NCI-H446 treated with DMSO at 0.1 percent for 48 hours (cell line): Measurements from ENCODE around the gene DOLK.

Experiments
- DNase-seq: peaks from one replicate; lab custom pipeline; 2025; lab: John Stamatoyannopoulos, UW

Gene DOLK

GRCh38 chr9:128906741-128907140 is 40.7 kb downstream of the DOLK start:
- no peak for DNase-seq

DNA sequence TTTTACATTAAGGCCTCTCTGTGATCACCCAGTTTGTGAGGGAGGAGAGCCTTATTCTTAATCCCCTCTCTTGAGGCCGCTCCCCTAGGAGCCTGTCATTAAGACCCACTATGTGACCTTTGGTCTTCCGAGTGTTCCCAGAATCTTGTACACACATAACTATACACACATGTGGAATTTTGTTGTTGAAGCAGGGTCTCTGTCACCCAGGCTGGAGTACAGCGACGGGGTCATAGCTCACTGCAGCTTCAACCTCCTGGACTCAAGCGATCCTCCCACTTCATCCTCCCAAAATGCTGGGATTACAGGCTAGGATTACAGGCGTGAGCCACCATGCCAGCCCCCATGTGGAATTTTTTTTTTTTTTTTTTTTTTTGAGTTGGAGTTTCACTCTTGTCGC is 41.4 kb downstream of the DOLK start:
- DNase-seq = no peak

GRCh38 chr9:128903871-128904620 is 43.4 kb downstream of the DOLK start:
- no peak for DNase-seq

DNA sequence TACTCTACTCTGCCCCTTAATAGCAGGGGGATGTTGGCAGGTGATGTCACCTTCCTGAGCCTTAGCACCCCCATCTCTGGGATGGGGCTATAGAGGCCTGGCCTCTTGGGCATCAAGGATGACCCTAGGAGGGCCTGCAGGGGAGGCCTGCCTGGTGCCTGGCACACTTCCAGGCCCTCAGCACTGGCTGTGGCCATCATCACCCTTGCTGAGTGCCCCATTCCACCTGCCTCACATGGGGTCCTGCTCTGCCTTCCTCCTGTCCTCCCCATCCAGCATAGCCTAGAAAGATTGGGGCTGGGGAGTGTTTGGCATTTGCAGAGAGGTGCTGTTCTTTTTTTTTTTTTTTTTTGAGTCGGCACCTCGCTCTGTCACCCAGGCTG is 44.3 kb downstream of the DOLK start:
- DNase-seq = no peak

DNA sequence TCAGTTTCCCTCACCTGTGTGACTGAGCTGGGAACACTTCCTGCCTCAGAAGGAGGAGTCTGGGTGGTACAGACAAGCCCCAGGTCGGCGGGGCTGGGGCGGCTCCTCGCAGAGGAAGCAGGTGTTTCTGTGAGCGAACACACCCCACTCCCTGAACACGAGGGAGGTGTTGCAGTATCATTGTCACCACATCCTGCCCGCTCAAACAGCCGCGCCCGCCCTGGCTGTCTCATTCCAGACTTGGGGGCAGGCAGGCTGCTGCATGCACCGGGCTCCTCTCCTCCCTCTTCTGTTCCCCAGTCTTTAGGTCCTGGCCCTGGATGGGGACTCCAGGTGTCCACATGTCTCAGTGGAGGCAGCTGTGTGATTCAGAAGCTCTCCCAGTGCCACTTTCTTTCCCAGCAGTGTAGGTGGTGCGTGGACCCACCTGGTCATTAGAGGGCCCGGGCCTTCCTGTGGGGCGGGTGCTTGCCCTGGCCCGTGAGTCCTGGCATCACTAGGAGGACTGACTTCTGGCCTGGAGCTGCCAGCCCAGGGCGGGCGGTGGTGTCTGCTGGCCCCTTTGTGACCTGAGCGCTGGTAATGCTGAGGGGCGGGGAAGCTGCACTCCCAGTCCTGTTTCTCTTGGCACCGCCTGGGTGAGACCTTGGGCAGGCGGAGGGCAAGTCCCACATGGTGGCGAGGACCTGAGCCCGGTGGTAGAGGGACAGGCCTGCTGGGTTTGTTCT is 44.9 kb downstream of the DOLK start:
- DNase-seq = no peak

GRCh38 chr9:128901822-128902221 is 45.6 kb downstream of the DOLK start:
- no peak for DNase-seq

DNA sequence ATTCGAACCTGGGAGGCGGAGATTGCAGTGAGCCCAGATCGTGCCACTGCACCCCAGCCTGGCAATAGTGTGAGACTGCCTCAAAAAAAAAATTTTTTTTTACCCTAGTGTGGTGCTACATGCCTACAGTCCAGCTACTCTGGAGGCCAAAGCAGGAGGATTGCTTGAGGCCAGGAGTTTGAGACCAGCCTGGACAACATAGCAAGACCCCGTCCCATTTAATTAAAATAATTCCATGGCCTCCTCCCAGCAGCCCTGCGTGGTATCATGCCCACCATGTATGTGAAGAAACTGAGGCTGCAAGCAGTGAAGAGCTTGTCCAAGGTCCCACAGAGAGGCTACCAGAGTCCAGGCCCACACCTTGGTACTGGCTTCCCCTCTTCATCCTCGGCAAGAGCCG is 46.0 kb downstream of the DOLK start:
- DNase-seq = no peak

DNA sequence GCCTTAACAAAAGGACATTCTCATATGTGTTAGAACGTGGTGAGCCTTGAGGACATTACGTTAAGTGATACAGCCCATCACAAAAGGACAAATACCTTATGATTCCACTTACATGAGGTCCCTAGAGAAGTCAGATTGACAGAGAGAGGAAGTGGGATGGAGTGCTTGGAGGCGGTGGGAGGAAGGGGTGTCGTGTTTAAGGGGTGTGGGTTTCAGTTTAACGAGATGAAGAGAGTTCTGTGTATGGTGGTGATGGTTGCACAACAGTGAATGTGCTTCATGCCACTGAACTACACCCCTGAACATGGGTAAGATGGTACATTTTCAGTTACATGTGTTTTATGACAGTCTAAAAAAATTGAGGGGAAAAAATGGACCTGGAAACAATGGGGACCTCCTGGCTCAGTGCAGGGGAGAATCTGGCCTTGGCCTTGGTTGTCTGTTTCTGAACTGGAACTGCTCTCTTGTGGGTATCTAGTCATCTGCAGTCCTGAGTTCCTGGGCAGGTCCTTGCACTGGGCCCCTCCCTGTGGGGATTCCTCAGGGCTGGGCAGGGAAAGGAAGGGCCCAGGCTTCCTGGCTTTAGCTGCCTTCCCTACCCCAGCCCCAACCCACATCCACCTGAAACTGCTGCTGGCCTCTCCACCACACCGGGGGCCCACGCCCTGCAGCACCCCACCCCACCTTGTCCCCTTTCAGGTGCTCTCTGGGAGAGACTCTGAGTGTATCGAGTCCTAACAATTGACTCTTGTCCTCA is 47.7 kb downstream of the DOLK start:
- no peak for DNase-seq

DNA sequence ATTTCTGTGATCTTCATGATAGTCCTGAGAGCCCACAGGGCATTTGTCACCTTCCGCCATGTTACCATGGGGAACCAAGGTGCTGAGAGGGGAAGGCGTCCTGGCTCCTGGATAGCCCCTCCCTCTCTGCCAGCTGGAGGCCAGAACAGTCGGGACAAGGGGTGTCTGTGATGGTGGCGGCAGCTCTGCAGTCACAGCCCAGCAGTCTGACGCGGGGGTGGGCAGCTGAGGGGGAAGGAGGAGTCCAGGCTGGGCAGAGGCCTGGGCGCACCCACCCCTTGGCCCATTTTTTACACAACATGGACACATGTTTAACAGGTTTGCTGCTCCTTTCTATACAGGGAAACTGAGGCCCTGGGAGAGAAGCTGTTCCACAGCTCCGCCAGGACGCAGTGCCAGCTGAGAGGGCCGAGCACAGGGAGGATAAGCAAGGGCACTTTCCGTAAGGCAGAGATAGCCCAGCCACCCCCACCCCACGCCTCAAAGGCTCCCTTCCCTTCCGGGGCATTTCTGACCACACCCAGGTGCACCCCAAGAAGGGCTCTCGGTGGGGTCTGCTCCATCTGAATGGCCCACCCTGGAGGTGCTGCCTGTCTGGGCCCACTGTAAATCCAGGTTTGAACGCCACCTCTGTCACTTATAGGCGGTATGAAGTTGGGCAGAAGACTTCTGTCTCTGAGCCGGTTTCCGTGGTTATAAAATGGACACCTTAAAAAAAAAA is 48.4 kb downstream of the DOLK start:
- DNase-seq = no peak

DNA sequence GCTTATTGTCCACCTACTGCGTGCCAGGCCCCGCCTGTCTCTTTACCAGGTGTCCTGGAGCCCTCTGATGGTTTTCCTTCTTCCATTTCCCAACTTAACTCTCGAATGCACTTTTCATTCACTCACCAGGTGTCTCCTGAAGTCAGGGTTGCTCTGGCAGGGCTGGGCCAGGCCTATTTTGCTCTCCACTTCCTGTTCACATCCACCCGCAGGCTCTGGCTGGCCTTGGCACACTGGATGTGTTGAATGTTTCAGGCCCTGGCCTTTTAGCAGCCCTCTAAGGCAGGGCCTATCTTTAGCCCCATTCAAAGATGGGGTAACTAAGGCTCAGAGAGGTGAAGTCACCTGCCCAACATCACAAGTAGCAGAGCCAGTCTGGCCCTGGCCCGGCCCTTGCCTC is 49.0 kb downstream of the DOLK start:
- DNase-seq = no peak

DNA sequence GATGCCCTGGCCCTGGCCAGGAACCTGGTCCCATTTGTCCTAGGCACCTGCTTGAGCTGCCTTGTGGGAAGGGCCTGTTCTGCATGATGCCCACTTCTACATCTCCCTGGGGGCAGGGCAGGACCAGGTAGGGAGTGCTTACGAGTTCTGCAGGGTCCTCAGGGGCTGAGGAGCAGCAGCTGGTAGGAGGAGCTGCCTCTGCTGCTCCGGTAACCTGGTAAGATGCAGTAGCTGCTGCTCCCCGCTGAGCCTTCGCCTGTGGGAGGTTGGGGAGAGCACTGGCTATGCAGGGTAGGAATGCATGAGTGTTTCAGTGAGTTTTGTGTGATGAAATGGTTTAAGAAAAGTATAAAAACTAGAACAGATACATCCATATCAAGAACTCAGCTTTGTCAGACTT is 51.8 kb downstream of the DOLK start:
- no peak for DNase-seq
